SHP77 (cell line): ENCODE measurements around the gene RAB11FIP4.

Experiments
- DNase-seq, 2 experiments: peaks; one replicate each; lab custom pipeline; 2025; lab: John Stamatoyannopoulos, UW

The RAB11FIP4 gene

GRCh38 chr17:31405890-31406371 is 14.5 kb downstream of the RAB11FIP4 start:
- no peak for DNase-seq

GRCh38 chr17:31408586-31408985 is 17.1 kb downstream of the RAB11FIP4 start:
- no peak for DNase-seq

GRCh38 chr17:31411707-31412285 is 20.3 kb downstream of the RAB11FIP4 start:
- DNase-seq: no peak

GRCh38 chr17:31412511-31412910 is 21.0 kb downstream of the RAB11FIP4 start:
- DNase-seq: no peak

GRCh38 chr17:31413081-31413799 is 21.8 kb downstream of the RAB11FIP4 start:
- DNase-seq: no peak

GRCh38 chr17:31413874-31414549 is 22.5 kb downstream of the RAB11FIP4 start:
- DNase-seq: no peak

GRCh38 chr17:31414550-31414918 is 23.1 kb downstream of the RAB11FIP4 start:
- DNase-seq: no peak

- no peak for DNase-seq
These were observed 23.6 kb downstream of the RAB11FIP4 start for GRCh38 chr17:31415004-31415454.

GRCh38 chr17:31415640-31416502 is 24.4 kb downstream of the RAB11FIP4 start:
- DNase-seq: no peak

- no peak for DNase-seq
These were observed 25.0 kb downstream of the RAB11FIP4 start for GRCh38 chr17:31416503-31416923.

- DNase-seq: no peak
These were observed 25.7 kb downstream of the RAB11FIP4 start for GRCh38 chr17:31417051-31417792.

- no peak for DNase-seq
These were observed 27.4 kb downstream of the RAB11FIP4 start for GRCh38 chr17:31418773-31419350.

- DNase-seq: no peak
These were observed 31.0 kb downstream of the RAB11FIP4 start for GRCh38 chr17:31422443-31422842.

GRCh38 chr17:31424944-31425281 is 33.4 kb downstream of the RAB11FIP4 start:
- DNase-seq: no peak

GRCh38 chr17:31425282-31426040 is 34.0 kb downstream of the RAB11FIP4 start:
- DNase-seq: peak; percentile 18 to 48

GRCh38 chr17:31427684-31428083 is 36.2 kb downstream of the RAB11FIP4 start:
- peak in 1 of 2 experiments; percentile 52 for DNase-seq

GRCh38 chr17:31428111-31428510 is 36.6 kb downstream of the RAB11FIP4 start:
- DNase-seq: no peak

- no peak for DNase-seq
These were observed 37.0 kb downstream of the RAB11FIP4 start for GRCh38 chr17:31428512-31428911.

- no peak for DNase-seq
These were observed 39.8 kb downstream of the RAB11FIP4 start for GRCh38 chr17:31431098-31431851.
